AG04450 (cell line): ENCODE data around the gene KCNMB1. TPM values are rescaled to one million over a fixed set of nuclear protein-coding genes. Genes with fewer than 3 reads are reported as not detected.

Source experiments
- CTCF ChIA-PET: fragments of 300-600, 350-600 bp; formaldehyde crosslinking; extraction: SDS; loops from one replicate; lab custom pipeline; 2022; ENCODE audit warnings: antibody characterized with exemption, inconsistent platforms; lab: Charles Lee
- POLR2A ChIA-PET: fragments of 350-600 bp; formaldehyde crosslinking; extraction: SDS; loops from one replicate; lab custom pipeline; 2021; ENCODE audit warnings: antibody characterized with exemption, inconsistent platforms; lab: Yijun Ruan, JAX
- DNase-seq: peaks from one replicate; pipeline ENCODE4 v3.0.0-alpha.2; 2011; ENCODE audit warnings: low read depth, low spot score
- H3K27ac ChIP-seq: one replicate; pipeline ENCODE4 v1.5.1; 2012; ENCODE audit warnings: low read depth, low read length, control low read depth
- H3K27me3 ChIP-seq: one replicate; pipeline ENCODE4 v1.6.0; 2012; ENCODE audit warnings: low read length; ENCODE audit not compliant: control insufficient read depth, insufficient read depth
- H3K4me3 ChIP-seq: 2 replicates; pipeline ENCODE4 v1.5.1; 2011; ENCODE audit warnings: mild to moderate bottlenecking, low read depth, low read length, control low read depth
- H3K9me3 ChIP-seq: 2 replicates; pipeline ENCODE4 v1.5.1; 2012; ENCODE audit warnings: low read length; ENCODE audit not compliant: control insufficient read depth, insufficient read depth
- CTCF ChIP-seq: IDR thresholded peaks from 2 replicates; pipeline ENCODE4 v1.5.1; 2011; ENCODE audit warnings: low read depth, low read length, control low read depth, inconsistent platforms
- polyA plus RNA-seq: library from polyadenylated mRNA; depleted of rRNA; stranded (reverse); fragments of >200 nt; gene quantifications from 2 replicates; pipeline ENCODE4 v1.2.3, GENCODE V29; 2011

KCNMB1 gene
- polyA plus RNA-seq, 1 experiment, result not detected

GRCh38 chr5:170386743-170387395 is 2.3 kb downstream of the KCNMB1 start:
- no peak for DNase-seq
- POLR2A ChIA-PET, result no interaction called here
- CTCF ChIA-PET, result no interaction called here
- Histone ChIP-seq H3K9me3 (no peaks in the 10 kb centered on the region), H3K27ac (no peak overlapping the region), H3K4me3 (no peak overlapping the region), H3K27me3 (no peaks in the 10 kb centered on the region)
- no peak for TF ChIP-seq CTCF

- POLR2A ChIA-PET, result no interaction called here
- CTCF ChIA-PET, result no interaction called here
- no peak for DNase-seq
Observed at GRCh38 chr5:170383227-170383626, 5.9 kb downstream of the KCNMB1 start.

GRCh38 chr5:170382790-170383189 is 6.4 kb downstream of the KCNMB1 start:
- no peak for DNase-seq
- H3K27me3 ChIP-seq, result no peaks in the 10 kb centered on the region
- TF ChIP-seq CTCF, result no peak
- no peak overlapping the region for H3K27ac ChIP-seq
- no peaks in the 10 kb centered on the region; the same call in 1 of the 2 replicates for H3K9me3 ChIP-seq
- no peak overlapping the region for H3K4me3 ChIP-seq
- CTCF ChIA-PET, result no interaction called here
- POLR2A ChIA-PET, result no interaction called here

More at GRCh38 chr5:170383227-170383626, 5.9 kb downstream of the KCNMB1 start:
- TF ChIP-seq CTCF, result no peak
- H3K9me3 ChIP-seq, result no peaks in the 10 kb centered on the region; the same call in 1 of the 2 replicates
- H3K4me3 ChIP-seq, result no peak overlapping the region
- H3K27me3 ChIP-seq, result no peaks in the 10 kb centered on the region
- no peak overlapping the region for H3K27ac ChIP-seq

- DNase-seq, result no peak
- CTCF ChIA-PET, result interaction anchor here (1.0 kb wide), 1 partner anchor 53 kb away, joined by 3 read pairs; no protein-coding TSS in a partner anchor
- H3K9me3 ChIP-seq, result no peaks in the 10 kb centered on the region; the same call in 1 of the 2 replicates
- no peak overlapping the region for H3K27ac ChIP-seq
- TF ChIP-seq CTCF, result no peak
- POLR2A ChIA-PET, result no interaction called here
- no peak overlapping the region for H3K4me3 ChIP-seq
- H3K27me3 ChIP-seq, result no peaks in the 10 kb centered on the region
Observed at GRCh38 chr5:170380361-170380951, 8.7 kb downstream of the KCNMB1 start.

- ChIA-PET CTCF (no interaction called here), POLR2A (no interaction called here)
- no peak for DNase-seq
- TF ChIP-seq CTCF, result no peak
- Histone ChIP-seq H3K4me3 (no peak overlapping the region), H3K27ac (no peak overlapping the region), H3K27me3 (no peaks in the 10 kb centered on the region), H3K9me3 (no peaks in the 10 kb centered on the region; the same call in 1 of the 2 replicates)
Observed at GRCh38 chr5:170378740-170379139, 10.4 kb downstream of the KCNMB1 start.
